PFSK-1 (cell line): ENCODE results near the gene RNF8.

Experiments
- FOXP2 ChIP-seq: optimal IDR thresholded peaks from 2 replicates; pipeline ENCODE3; 2011; ENCODE audit warnings: borderline replicate concordance, control low read depth, inconsistent platforms; ENCODE audit not compliant: insufficient read depth; ENCODE audit errors: extremely low read length, extremely low read depth
- POLR2AphosphoS5 ChIP-seq: IDR thresholded peaks from 2 replicates; pipeline ENCODE4 v1.6.1; 2012; ENCODE audit warnings: low read depth, mild to moderate bottlenecking, control low read depth, low read length, moderate library complexity
- SIN3A ChIP-seq: IDR thresholded peaks from 2 replicates; pipeline ENCODE4 v1.6.1; 2012; ENCODE audit warnings: mild to moderate bottlenecking, low read length, moderate library complexity, borderline replicate concordance; ENCODE audit not compliant: insufficient read depth
- TAF1 ChIP-seq: IDR thresholded peaks from 2 replicates; pipeline ENCODE4 v1.6.1; 2012; ENCODE audit warnings: low read length, control low read depth, borderline replicate concordance; ENCODE audit not compliant: insufficient read depth
- TF ChIP-seq, protein P1 (sequence below), 2 experiments: IDR thresholded peaks; 2 replicates each; pipeline versions ENCODE4 v1.6.1 to v1.8.0; 2011 to 2012; ENCODE audit warnings: low read depth in 2 of 2, low read length in 2 of 2, control low read depth in 1 of 2, inconsistent platforms in 1 of 2, mild to moderate bottlenecking in 1 of 2, moderate library complexity in 1 of 2; ENCODE audit not compliant: insufficient read depth in 1 of 2

RNF8 gene

DNA sequence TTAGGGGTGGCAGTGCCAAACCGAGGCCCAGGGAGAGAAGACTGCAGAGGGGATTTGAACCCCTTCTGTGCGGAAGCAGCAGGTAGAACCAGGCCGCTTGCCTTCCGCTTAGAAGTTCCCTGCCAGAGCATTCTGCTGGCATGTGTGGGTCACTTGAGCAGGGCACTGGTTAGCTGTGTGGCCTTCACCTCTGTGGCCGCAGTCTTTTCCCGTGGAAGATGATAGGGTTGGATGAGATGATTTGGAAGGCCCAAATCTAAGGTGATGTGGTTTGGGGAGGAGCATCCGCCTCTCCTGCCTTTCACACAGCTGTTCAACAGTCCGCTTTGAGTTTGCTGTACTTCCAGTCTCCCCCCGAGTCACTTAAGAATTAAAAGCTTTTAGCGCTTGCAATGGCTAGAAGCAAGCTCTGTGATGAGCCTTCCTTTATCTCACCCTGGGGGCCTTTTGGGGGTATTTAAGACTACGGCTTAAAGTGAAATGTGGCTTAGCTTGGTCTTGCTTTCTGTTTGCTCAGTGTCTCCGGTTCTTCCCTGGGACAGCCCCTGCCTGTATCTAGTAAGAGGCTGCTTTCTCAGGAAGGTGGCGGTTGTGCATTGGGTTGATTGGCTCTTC lies 80.0 kb downstream of the RNF8 start:
- TF ChIP-seq SIN3A (no peak), POLR2AphosphoS5 (no peak), FOXP2 (no peak), TAF1 (no peak)
- TF ChIP-seq, protein P1, sequence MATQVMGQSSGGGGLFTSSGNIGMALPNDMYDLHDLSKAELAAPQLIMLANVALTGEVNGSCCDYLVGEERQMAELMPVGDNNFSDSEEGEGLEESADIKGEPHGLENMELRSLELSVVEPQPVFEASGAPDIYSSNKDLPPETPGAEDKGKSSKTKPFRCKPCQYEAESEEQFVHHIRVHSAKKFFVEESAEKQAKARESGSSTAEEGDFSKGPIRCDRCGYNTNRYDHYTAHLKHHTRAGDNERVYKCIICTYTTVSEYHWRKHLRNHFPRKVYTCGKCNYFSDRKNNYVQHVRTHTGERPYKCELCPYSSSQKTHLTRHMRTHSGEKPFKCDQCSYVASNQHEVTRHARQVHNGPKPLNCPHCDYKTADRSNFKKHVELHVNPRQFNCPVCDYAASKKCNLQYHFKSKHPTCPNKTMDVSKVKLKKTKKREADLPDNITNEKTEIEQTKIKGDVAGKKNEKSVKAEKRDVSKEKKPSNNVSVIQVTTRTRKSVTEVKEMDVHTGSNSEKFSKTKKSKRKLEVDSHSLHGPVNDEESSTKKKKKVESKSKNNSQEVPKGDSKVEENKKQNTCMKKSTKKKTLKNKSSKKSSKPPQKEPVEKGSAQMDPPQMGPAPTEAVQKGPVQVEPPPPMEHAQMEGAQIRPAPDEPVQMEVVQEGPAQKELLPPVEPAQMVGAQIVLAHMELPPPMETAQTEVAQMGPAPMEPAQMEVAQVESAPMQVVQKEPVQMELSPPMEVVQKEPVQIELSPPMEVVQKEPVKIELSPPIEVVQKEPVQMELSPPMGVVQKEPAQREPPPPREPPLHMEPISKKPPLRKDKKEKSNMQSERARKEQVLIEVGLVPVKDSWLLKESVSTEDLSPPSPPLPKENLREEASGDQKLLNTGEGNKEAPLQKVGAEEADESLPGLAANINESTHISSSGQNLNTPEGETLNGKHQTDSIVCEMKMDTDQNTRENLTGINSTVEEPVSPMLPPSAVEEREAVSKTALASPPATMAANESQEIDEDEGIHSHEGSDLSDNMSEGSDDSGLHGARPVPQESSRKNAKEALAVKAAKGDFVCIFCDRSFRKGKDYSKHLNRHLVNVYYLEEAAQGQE (IDR thresholded peaks at IDR 0.05; ENCODE audit: insufficient read depth in 1 of 2, low read depth in 2 of 2, low read length in 2 of 2): no peak

- TF ChIP-seq, protein P1 (IDR thresholded peaks at IDR 0.05; ENCODE audit: insufficient read depth in 1 of 2, low read depth in 2 of 2, low read length in 2 of 2): no peak
- TF ChIP-seq FOXP2: no peak
- TF ChIP-seq SIN3A: no peak
- no peak for TF ChIP-seq POLR2AphosphoS5
- TF ChIP-seq TAF1: no peak
Observed at GRCh38 chr6:37435373-37435772, 81.6 kb downstream of the RNF8 start.

- TF ChIP-seq POLR2AphosphoS5 (no peak), FOXP2 (no peak), TAF1 (no peak), SIN3A (no peak)
- TF ChIP-seq, protein P1 (IDR thresholded peaks at IDR 0.05; ENCODE audit: insufficient read depth in 1 of 2, low read depth in 2 of 2, low read length in 2 of 2): no peak
Observed at GRCh38 chr6:37435816-37436215, 82.0 kb downstream of the RNF8 start.

DNA sequence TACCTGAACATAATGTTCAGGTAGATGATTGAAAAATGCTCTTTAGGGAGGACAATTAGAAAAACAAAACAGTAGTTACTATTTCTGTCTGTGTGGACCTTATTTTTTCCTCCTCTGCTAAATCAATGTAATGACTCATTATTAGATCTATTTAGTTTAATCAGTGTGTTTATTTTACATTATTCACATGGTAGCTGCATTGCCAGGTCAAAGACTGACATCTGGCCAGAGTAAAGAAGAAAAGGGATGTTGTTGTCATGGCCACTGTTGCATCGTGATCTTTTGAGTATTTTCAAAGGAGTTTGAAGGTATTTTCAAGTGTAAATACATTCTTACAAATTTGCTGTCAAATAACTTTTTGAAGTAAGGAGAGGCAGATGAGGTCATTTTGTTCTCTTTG lies 85.1 kb downstream of the RNF8 start:
- TF ChIP-seq SIN3A: no peak
- TF ChIP-seq, protein P1 (IDR thresholded peaks at IDR 0.05; ENCODE audit: insufficient read depth in 1 of 2, low read depth in 2 of 2, low read length in 2 of 2): no peak
- TF ChIP-seq FOXP2: no peak
- TF ChIP-seq POLR2AphosphoS5: no peak
- no peak for TF ChIP-seq TAF1

DNA sequence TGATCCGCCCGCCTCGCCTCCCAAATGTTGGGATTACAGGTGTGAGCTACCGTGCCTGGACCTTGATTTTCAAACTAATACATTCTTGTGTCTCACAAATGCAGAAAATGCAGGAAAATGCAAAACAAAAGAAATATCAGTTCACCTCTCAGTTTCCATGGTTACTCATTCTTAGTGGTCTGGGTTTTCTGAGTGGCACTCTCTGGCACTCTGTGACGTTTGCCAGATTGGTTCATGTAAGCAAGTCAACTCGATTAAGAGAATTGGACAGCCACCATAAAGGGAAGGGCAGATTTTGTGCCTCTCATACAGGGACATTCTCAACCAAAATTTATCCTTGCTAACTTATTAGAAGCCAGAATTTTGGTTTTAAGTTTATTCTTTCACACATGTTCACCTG lies 87.9 kb downstream of the RNF8 start:
- TF ChIP-seq, protein P1 (IDR thresholded peaks at IDR 0.05; ENCODE audit: insufficient read depth in 1 of 2, low read depth in 2 of 2, low read length in 2 of 2): no peak
- no peak for TF ChIP-seq TAF1
- no peak for TF ChIP-seq SIN3A
- TF ChIP-seq POLR2AphosphoS5: no peak
- TF ChIP-seq FOXP2: no peak
